GM21515 (cell line): ENCODE data around the gene ALDH4A1.

Experiments
- ATAC-seq: cut with Tn5 transposase; IDR thresholded peaks from one replicate; pipeline ENCODE4 v1.9.1; 2021; ENCODE audit not compliant: unreplicated experiment

Gene ALDH4A1

GRCh38 chr1:18939398-18940302 lies 37.3 kb upstream of the ALDH4A1 start:
- ATAC-seq = no peak

- ATAC-seq = no peak
Measured at GRCh38 chr1:18938707-18939070, 36.3 kb upstream of the ALDH4A1 start.

GRCh38 chr1:18938008-18938706 lies 35.8 kb upstream of the ALDH4A1 start:
- ATAC-seq = no peak

GRCh38 chr1:18937539-18937938 lies 35.2 kb upstream of the ALDH4A1 start:
- ATAC-seq = no peak

GRCh38 chr1:18936814-18937481 lies 34.6 kb upstream of the ALDH4A1 start:
- no peak for ATAC-seq

- no peak for ATAC-seq
Measured at GRCh38 chr1:18936471-18936813, 34.1 kb upstream of the ALDH4A1 start.

GRCh38 chr1:18934205-18935000 lies 32.0 kb upstream of the ALDH4A1 start:
- ATAC-seq = no peak

- ATAC-seq = no peak
Measured at GRCh38 chr1:18932879-18933278, 30.5 kb upstream of the ALDH4A1 start.

- no peak for ATAC-seq
Measured at GRCh38 chr1:18932387-18932786, 30.0 kb upstream of the ALDH4A1 start.

- no peak for ATAC-seq
Measured at GRCh38 chr1:18931730-18932129, 29.4 kb upstream of the ALDH4A1 start.

- ATAC-seq = no peak
Measured at GRCh38 chr1:18929686-18930085, 27.3 kb upstream of the ALDH4A1 start.

GRCh38 chr1:18928985-18929384 lies 26.6 kb upstream of the ALDH4A1 start:
- ATAC-seq = no peak

- ATAC-seq = no peak
Measured at GRCh38 chr1:18928406-18928805, 26.1 kb upstream of the ALDH4A1 start.

- peak; percentile 40 for ATAC-seq
Measured at GRCh38 chr1:18927654-18928272, 25.4 kb upstream of the ALDH4A1 start.

GRCh38 chr1:18927082-18927653 lies 24.8 kb upstream of the ALDH4A1 start:
- peak; percentile 25 for ATAC-seq

GRCh38 chr1:18926315-18927081 lies 24.1 kb upstream of the ALDH4A1 start:
- ATAC-seq = peak; percentile 57

- no peak for ATAC-seq
Measured at GRCh38 chr1:18925279-18925678, 22.9 kb upstream of the ALDH4A1 start.

GRCh38 chr1:18924221-18924691 lies 21.9 kb upstream of the ALDH4A1 start:
- ATAC-seq = no peak

GRCh38 chr1:18923756-18924211 lies 21.4 kb upstream of the ALDH4A1 start:
- no peak for ATAC-seq
